Epithelial cell of prostate (primary cell): ENCODE measurements around the gene ZRANB1.
"Not testable (repeated sequence)": the region's sequence is repeated elsewhere in the genome, so short reads cannot be mapped to it uniquely, and the experiment has no call there.

Experiments
- DNase-seq: peaks from one replicate; pipeline ENCODE4 v3.0.0-alpha.2; 2011; ENCODE audit warnings: low read depth, low spot score
- H3K27ac ChIP-seq: fragments of 450-650 bp; 2 replicates; pipeline ENCODE4 v1.5.1; 2017; ENCODE audit warnings: mild to moderate bottlenecking

The ZRANB1 gene

GRCh38 chr10:124941823-124942222, at the start of gene ZRANB1:
Gene ZRANB1, plus strand, starts transcription at chr10:124942123. Its CDS starts 371 bp downstream, at chr10:124942494.
- no peak for DNase-seq
- H3K27ac ChIP-seq: peak within 1 kb of the TSS; percentile 0

GRCh38 chr10:124892905-124893304, 49.0 kb upstream of the ZRANB1 start:
- no peak overlapping the region for H3K27ac ChIP-seq
- DNase-seq: no peak

DNA sequence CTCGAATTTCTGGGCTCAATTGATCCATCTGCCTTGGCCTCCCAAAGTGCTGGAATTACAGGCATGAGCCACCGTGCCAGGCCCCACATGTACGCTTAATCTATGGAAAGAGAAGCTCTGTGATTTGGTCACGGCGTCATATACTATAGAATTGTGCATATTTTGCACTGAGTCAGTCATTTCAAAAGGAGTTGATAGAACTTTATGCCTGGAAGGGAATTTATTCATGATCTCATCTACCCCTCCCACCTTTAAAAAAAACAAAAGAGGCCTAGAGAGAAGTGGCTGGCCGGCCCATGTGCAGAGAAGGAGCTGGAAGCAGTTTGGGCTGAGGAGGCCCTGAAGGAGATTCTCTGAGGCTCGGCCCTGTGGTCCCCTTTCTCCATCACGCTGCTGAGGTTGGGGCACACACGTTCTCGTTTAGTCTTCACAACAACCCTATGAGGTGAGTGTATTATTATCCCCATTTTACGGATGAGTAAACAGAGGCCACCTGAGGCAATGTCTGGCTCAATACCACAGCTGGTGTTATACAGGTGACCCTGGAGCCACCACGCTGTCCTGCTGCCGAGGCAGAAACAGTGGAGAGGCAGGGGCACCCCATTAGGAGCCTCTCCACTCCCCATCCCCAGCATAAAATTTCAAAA, 47.2 kb upstream of the ZRANB1 start:
- DNase-seq: no peak

GRCh38 chr10:124896751-124897150, 45.2 kb upstream of the ZRANB1 start:
- no peak for DNase-seq
- no peak overlapping the region for H3K27ac ChIP-seq

More for the DNA sequence above, 47.2 kb upstream of the ZRANB1 start:
- no peak overlapping the region for H3K27ac ChIP-seq

DNA sequence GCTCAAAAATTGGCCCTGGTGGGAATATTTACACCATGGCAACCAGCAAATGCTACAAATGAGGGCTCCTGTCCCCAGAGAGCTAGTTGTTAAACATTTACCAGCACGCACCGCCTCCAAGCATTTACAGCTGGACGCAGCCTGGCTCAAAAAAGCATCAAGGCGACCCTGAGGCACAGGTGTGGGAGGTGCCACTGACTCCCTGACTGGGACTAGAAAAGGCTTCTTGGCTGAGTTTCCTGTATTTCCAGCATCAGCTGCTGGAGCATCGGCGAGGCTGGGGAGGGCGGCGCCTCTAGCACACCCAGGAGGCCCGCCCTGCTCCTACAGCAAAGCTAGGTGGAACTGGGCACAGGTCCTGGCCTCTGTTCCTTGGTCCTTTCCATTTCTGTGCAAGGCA, 43.5 kb upstream of the ZRANB1 start:
- H3K27ac ChIP-seq: no peak overlapping the region
- DNase-seq: no peak

- no peak for DNase-seq
- no peak overlapping the region for H3K27ac ChIP-seq
Measured at GRCh38 chr10:124899151-124899550, 42.8 kb upstream of the ZRANB1 start.

GRCh38 chr10:124902462-124902861, 39.5 kb upstream of the ZRANB1 start:
- DNase-seq: no peak
- H3K27ac ChIP-seq: no peak overlapping the region

DNA sequence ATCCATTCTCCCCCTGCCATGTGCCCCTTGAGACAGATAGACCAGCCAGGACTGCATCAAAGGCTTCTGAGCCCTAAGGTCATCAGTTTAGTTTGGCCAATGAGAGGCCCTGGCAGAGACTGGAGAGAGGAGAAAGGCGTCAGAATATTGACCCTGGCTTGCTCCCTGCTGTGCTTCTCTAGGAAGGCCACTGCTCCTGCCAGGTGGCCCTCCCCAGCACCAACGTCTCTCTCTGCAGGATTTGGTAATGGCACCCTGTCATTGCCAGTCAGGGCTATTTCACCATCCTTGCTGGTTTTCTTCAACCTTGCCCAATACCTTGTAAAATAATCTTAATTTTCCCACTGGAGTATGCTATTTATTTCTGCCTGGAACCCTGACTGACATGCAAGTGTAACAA, 38.8 kb upstream of the ZRANB1 start:
- no peak for DNase-seq
- H3K27ac ChIP-seq: no peak overlapping the region

DNA sequence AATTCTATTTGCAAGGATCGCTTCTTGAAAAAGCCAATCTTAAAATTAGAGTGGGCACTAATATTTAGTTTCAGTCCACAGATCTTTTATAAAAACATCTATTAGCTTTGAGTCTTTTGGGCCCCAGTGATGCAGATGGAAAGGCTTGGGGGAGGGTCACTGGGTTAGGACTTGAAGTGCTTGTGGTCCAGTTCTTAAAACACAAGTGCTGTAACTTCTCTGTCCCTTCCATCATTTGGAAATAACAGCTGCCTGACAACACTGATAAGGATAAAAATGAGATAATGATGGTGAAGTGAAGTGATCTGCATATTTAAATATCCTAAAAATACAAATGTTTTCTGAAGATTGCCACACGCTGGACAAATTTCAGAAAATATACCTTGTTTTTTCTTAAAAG, 37.1 kb upstream of the ZRANB1 start:
- DNase-seq: no peak
- H3K27ac ChIP-seq: no peak overlapping the region

DNA sequence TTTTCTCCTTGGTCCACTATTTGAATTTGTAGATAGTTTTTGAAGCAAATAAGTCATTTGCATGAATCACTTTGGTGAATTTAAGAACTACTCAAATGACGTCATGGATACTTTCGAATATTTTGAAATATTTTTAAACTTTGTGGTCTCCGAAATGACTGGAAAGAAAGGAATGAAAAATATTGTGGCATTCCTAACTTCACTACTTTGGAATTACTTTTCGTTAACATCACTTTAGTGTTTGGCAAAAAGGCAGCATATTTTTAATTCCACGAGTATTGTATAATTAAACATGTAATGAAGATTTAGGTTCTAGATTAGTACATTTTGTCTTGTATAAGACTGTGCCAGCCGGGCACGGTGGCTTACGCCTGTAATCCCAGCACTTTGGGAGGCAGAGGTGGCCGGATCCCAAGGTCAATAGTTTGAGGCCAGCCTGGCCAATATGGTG, 35.3 kb upstream of the ZRANB1 start:
- no peak for DNase-seq
- no peak overlapping the region for H3K27ac ChIP-seq

- no peak for DNase-seq
- H3K27ac ChIP-seq: no peak overlapping the region
Measured at GRCh38 chr10:124909563-124909962, 32.4 kb upstream of the ZRANB1 start.

GRCh38 chr10:124911124-124912067, 30.5 kb upstream of the ZRANB1 start:
- no peak for DNase-seq
- no peak overlapping the region for H3K27ac ChIP-seq

DNA sequence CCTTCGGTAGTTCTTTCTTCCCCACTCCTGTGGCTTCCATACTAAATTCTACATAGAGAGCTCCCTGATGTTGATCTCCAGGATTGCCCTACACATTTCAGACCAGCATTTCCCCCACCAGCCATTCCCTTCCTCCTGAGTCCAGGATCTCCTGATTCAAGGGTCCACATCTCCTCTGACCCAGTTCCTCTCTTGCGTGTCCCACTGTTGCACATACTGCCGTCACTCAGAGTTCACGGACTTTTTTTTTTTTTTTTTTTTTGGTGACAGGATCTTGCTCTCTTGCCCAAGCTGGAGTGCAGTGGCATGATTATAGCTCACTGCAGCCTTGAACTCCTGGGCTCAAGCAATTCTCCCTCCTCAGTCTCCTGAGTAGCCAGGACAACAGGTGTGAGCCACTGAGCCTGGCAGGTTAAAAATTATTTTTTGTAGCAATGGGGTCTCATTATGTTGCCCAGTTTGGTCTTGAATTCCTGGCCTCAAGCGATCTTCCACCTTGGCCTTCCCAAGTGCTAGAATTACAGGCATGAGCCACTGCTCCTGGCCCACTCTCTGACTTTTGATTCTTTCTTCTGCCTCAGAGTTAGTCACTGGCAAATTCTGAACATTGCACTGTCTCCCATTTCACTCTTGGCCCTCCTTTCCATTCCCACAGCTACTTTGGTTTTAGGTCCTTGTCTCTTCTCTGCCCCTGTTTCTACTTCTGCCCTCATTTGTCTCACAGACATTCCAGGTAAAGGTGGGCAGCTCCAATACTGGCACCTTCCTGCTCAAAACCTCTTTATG, 29.6 kb upstream of the ZRANB1 start:
- no peak for DNase-seq
- no peak overlapping the region for H3K27ac ChIP-seq

GRCh38 chr10:124913167-124913566, 28.8 kb upstream of the ZRANB1 start:
- no peak for DNase-seq
- no peak overlapping the region for H3K27ac ChIP-seq

DNA sequence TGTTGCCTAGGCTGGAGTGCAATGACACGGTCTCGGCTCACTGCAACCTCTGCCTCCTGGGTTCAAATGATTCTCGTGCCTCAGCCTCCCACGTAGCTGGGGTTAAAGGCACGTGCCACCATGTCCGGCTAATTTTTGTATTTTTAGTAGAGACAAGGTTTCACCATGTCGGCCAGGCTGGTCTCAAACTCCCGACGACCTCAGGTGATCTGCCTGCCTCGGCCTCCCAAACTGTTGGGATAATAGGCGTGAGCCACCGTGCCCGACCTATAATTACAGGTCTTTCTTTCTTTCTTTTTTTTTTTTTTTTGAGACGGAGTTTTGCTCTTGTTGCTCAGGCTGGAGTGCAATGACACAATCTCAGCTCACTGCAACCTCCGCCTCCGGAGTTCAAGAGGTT, 27.5 kb upstream of the ZRANB1 start:
- not testable (repeated sequence) for DNase-seq, H3K27ac ChIP-seq

- H3K27ac ChIP-seq: peak overlapping the region; percentile 87
- DNase-seq: no peak
Measured at GRCh38 chr10:124916098-124916584, 25.8 kb upstream of the ZRANB1 start.

- peak overlapping the region; percentile 87 for H3K27ac ChIP-seq
- peak; percentile 68 for DNase-seq
Measured at GRCh38 chr10:124916585-124917427, 25.1 kb upstream of the ZRANB1 start.

DNA sequence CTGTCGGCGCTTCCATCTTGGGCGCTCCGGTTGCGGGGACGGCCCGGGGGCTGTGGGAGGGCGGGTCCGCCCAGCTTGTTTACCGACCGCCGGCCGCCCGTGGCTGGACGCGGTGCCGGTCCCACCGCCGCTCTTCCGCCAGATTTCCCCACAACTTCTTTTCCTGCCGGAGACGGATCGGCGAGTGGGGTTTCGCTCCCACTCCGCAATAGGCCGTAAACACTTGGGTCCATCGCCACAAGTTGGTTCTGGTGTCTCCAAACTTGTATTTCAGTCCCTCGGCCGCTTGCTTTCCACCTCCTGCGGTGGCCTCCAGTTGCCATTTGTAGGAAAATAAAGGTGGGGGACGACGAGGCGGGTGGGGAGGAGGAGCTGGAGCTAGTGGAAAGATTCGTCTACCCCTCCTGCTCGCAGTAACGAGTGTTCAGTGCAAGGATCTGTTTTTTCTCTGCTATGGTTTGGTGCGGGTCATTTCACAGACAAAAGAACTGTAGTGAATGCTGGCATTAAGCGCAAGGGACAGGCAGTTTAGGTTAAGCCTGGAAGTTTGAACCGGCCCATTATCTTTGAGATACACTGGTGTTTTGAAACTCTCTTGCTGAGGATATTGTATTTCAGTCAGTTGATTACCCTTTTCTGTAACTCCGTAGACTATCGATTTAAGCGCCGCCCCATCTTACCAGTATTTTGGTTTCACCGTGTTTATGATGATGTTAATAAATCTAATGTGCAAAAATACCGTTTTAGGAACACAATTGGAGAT, 24.3 kb upstream of the ZRANB1 start:
- DNase-seq: no peak
- H3K27ac ChIP-seq: peak overlapping the region; percentile 87
